H1 (cell line): Measurements from ENCODE around the gene CDH22.

Experiments used
- EZH2 ChIP-seq: fragments of 200-600 bp; sonication (generic); IDR thresholded peaks from 2 replicates; pipeline ENCODE4 v1.7.1; 2012; ENCODE audit warnings: low read depth, mild to moderate bottlenecking, moderate library complexity, low read length, inconsistent platforms; ENCODE audit not compliant: severe bottlenecking
- NANOG ChIP-seq: IDR thresholded peaks from 2 replicates; pipeline ENCODE4 v1.6.1; 2011; ENCODE audit warnings: low read length, low read depth, mild to moderate bottlenecking, inconsistent platforms; ENCODE audit not compliant: insufficient read depth, poor library complexity, severe bottlenecking
- RAD21 ChIP-seq, 2 experiments: IDR thresholded peaks in 1 of 2; conservative IDR thresholded peaks in 1 of 2; 2 replicates each; pipeline ENCODE4 v1.6.1; 2011; ENCODE audit warnings: low read depth in 2 of 2, low read length in 2 of 2, improper control_type of control experiment in 1 of 2, inconsistent platforms in 1 of 2, mild to moderate bottlenecking in 1 of 2, moderate library complexity in 1 of 2
- RFX5 ChIP-seq: IDR thresholded peaks from 2 replicates; pipeline ENCODE4 v1.6.1; 2011; ENCODE audit warnings: low read depth, low read length, improper control_type of control experiment, borderline replicate concordance
- TF ChIP-seq, protein P1 (sequence below), 3 experiments: IDR thresholded peaks; 1 replicate in 2 of 3; 2 replicates in 1 of 3; pipeline versions ENCODE4 v1.5.1 to v1.6.1; 2011; ENCODE audit warnings: low read length in 3 of 3, mild to moderate bottlenecking in 3 of 3, inconsistent platforms in 2 of 3, low read depth in 1 of 3, moderate library complexity in 1 of 3; ENCODE audit not compliant: insufficient read depth in 1 of 3; ENCODE audit errors: control extremely low read depth in 1 of 3

DNA sequence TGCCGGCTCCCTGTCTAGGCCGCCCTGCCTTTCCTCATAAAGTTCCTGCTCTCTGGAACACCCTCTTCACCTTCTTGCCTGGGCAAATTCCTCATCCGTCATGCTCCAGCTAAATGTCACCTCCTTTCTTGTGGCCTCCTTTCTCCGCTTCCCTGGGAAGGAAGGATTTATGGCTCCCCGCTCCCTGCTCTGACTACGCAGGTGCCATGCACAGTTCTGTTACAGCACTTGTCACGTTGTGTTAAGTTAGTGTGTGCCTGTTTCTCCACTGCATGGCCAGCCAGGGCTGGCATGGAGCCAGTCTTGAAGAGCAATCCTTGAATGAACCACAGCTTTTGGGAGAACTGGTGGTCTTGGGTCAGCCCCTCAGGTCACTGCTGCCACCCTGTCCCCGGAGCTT lies 128.4 kb downstream of the CDH22 start:
- TF ChIP-seq RFX5 (no peak), RAD21 (IDR thresholded peaks at IDR 0.05 in 1 of 2, conservative IDR thresholded peaks at IDR 0.05 in 1 of 2; ENCODE audit: low read depth in 2 of 2, low read length in 2 of 2) (no peak), NANOG (no peak), EZH2 (no peak)
- TF ChIP-seq, protein P1, sequence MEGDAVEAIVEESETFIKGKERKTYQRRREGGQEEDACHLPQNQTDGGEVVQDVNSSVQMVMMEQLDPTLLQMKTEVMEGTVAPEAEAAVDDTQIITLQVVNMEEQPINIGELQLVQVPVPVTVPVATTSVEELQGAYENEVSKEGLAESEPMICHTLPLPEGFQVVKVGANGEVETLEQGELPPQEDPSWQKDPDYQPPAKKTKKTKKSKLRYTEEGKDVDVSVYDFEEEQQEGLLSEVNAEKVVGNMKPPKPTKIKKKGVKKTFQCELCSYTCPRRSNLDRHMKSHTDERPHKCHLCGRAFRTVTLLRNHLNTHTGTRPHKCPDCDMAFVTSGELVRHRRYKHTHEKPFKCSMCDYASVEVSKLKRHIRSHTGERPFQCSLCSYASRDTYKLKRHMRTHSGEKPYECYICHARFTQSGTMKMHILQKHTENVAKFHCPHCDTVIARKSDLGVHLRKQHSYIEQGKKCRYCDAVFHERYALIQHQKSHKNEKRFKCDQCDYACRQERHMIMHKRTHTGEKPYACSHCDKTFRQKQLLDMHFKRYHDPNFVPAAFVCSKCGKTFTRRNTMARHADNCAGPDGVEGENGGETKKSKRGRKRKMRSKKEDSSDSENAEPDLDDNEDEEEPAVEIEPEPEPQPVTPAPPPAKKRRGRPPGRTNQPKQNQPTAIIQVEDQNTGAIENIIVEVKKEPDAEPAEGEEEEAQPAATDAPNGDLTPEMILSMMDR (IDR thresholded peaks at IDR 0.05; ENCODE audit: control extremely low read depth in 1 of 3, insufficient read depth in 1 of 3, low read depth in 1 of 3, low read length in 3 of 3): no peak
